Colonic mucosa (tissue), 4 donors: ENCODE results near the gene DTX3L. TPM values are rescaled to one million over a fixed set of nuclear protein-coding genes. Genes with fewer than 3 reads are reported as not detected.
A peak's percentile ranks its signal among the peaks of the same experiment; 100 is the strongest.
"Not testable (repeated sequence)": the region's sequence is repeated elsewhere in the genome, so short reads cannot be mapped to it uniquely, and the experiment has no call there.

Experiments
- DNase-seq: peaks from one replicate; pipeline ENCODE4 v3.0.0-alpha.2; 2020
- H3K27ac ChIP-seq: fragments of 200-600 bp; one replicate; pipeline ENCODE4 v1.8.0; 2021
- H3K27me3 ChIP-seq: fragments of 200-600 bp; one replicate; pipeline ENCODE4 v1.8.0; 2021
- H3K36me3 ChIP-seq: fragments of 200-600 bp; one replicate; pipeline ENCODE4 v1.8.0; 2021
- H3K4me1 ChIP-seq: fragments of 200-600 bp; one replicate; pipeline ENCODE4 v1.8.0; 2021; ENCODE audit warnings: mild to moderate bottlenecking
- H3K4me3 ChIP-seq: fragments of 200-600 bp; one replicate; pipeline ENCODE4 v1.8.0; 2021
- H3K9ac ChIP-seq, 2 donors: one replicate each; pipeline ENCODE4 v1.7.0; 2013; ENCODE audit warnings: control low read depth in 2 of 2, low read depth in 2 of 2, low read length in 2 of 2
- H3K9me3 ChIP-seq: fragments of 200-600 bp; one replicate; pipeline ENCODE4 v1.8.0; 2021
- intact Hi-C: fragments of 100-400 bp; cut with DNase I; formaldehyde crosslinking; loops from one replicate; pipeline ENCODE4 v1.14.1; 2022
- total RNA-seq, 2 donors: library from RNA; stranded (reverse); fragmentation: NEBNext Ultra II Directional in 1 of 2; extraction: Animal tissue kit (Norgen Biotek cat#: 25700) in 1 of 2; gene quantifications; one replicate each; pipeline ENCODE4 v1.2.1, GENCODE V29; 2021
- TF ChIP-seq, protein P1 (sequence below): fragments of 200-600 bp; IDR thresholded peaks from one replicate; pipeline ENCODE4 v1.8.0; 2022; ENCODE audit warnings: antibody characterized with exemption, mild to moderate bottlenecking
- donor health status: healthy.
- donor health status: DM: no; HTN: no; CAD: no.
- donor health status: DM: no; HTN: no; CAD: no.

DTX3L gene
- total RNA-seq, 2 donors from 2014 or later, result 44.0 to 46.4 TPM

DNA sequence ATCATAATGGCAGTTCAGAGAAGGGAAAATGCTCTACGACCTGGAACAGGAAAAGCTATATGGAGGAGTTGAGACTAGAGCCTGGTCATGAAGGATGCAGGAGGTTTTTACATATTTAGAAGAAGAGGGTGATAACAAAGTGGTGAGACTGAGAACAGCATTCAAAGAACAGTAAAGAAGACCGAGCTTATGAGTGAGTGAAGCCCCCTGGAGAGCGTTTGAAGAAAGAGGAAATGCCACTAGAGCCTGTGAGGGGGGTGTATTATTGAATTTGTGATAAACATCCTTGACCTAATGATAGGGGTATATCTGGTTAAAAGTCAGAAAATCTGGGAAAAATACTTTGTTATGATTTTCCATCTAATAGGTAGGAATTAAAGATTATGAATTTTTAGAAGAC is 4.2 kb upstream of the DTX3L start:
- H3K9me3 ChIP-seq, result no peaks in the 10 kb centered on the region
- no peak overlapping the region for H3K4me3 ChIP-seq
- no peak overlapping the region for H3K27ac ChIP-seq
- no peak for DNase-seq
- peaks cover 20% of the 10 kb centered on the region for H3K36me3 ChIP-seq
- intact Hi-C loops, result loop anchor here (2.0 kb wide), 1 partner anchor 119 kb away; no protein-coding TSS in a partner anchor
- H3K4me1 ChIP-seq, result no peaks in the 10 kb centered on the region
- H3K9ac ChIP-seq, result no peak overlapping the region
- TF ChIP-seq, protein P1, sequence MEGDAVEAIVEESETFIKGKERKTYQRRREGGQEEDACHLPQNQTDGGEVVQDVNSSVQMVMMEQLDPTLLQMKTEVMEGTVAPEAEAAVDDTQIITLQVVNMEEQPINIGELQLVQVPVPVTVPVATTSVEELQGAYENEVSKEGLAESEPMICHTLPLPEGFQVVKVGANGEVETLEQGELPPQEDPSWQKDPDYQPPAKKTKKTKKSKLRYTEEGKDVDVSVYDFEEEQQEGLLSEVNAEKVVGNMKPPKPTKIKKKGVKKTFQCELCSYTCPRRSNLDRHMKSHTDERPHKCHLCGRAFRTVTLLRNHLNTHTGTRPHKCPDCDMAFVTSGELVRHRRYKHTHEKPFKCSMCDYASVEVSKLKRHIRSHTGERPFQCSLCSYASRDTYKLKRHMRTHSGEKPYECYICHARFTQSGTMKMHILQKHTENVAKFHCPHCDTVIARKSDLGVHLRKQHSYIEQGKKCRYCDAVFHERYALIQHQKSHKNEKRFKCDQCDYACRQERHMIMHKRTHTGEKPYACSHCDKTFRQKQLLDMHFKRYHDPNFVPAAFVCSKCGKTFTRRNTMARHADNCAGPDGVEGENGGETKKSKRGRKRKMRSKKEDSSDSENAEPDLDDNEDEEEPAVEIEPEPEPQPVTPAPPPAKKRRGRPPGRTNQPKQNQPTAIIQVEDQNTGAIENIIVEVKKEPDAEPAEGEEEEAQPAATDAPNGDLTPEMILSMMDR, result no peak
- no peaks in the 10 kb centered on the region for H3K27me3 ChIP-seq

DNA sequence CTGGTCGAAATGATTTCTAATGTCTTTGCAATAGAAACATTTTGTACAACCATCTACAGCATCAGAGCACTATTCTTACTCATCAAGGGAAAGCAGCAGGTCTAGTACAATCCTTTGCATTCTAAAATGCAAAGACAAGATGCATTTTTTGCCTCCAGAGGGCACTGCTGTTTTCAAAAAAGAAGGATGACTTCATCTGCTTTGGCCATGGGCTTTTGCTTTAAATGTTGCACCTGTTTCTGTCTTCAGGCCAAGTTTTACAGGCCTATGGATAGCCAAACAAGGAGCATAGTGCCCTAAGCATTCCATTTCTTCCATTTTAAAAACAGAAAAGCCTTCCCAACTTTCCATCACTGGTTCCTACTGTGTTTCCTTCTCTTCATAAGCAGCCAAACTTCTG is 3.5 kb upstream of the DTX3L start:
- peak; percentile 63 for DNase-seq
- Histone ChIP-seq H3K4me1 (no peaks in the 10 kb centered on the region), H3K9ac (no peak overlapping the region), H3K27me3 (no peaks in the 10 kb centered on the region), H3K27ac (no peak overlapping the region), H3K36me3 (peaks cover 18% of the 10 kb centered on the region), H3K9me3 (no peaks in the 10 kb centered on the region), H3K4me3 (no peak overlapping the region)
- TF ChIP-seq, protein P1, result peak; percentile 43
- intact Hi-C loops, result loop anchor here (2.0 kb wide), 1 partner anchor 118 kb away; no protein-coding TSS in a partner anchor

DNA sequence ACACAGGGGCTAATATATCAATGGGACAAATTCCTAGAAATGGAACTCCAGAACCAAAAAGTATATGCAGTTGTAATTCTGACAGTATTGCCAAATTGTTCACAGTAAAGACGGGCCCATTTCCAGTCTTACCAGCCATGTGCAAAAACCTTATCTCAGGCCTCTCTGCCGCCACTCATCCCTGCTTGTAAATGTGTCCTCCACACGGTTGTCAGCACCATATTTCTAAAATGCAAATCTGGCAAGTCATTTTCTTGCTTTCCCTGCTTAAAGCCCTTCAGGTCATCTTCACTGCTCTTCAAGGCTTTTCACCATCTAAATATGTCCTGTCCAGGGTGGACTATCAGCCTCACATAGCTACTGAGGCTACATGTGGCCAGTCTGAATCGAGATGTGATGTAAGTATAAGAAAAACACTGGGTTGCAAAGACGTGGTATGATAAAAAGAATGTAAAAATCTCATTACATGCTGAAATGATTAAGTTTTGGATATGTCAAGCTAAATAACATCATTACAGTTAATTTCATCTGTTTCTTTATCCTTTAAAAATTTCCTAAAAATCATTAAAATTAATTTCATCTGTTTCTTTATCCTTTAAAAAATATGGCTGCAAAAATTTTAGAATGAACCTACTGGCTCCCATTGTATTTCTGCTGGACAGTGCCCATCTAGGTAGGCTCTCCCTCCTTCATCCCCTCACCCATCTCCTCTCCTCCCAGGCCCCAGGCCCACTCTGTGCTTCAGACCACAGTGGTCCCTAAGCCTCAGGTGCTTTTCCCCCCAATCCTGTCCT is 1.0 kb upstream of the DTX3L start:
- intact Hi-C loops, result no loop called here

GRCh38 chr3:122563717-122564025 is 467 bp upstream of the DTX3L start:
- Histone ChIP-seq H3K4me3 (peak overlapping the region; percentile 66), H3K27ac (peak overlapping the region; percentile 94), H3K36me3 (peaks cover 7% of the 10 kb centered on the region), H3K9ac (peak overlapping the region; percentile 76 to 94), H3K27me3 (no peaks in the 10 kb centered on the region), H3K4me1 (no peaks in the 10 kb centered on the region), H3K9me3 (no peaks in the 10 kb centered on the region)
- TF ChIP-seq, protein P1, result no peak
- intact Hi-C loops, result no loop called here
- peak; percentile 29 for DNase-seq

More for the DNA sequence above, 1.0 kb upstream of the DTX3L start:
- no peak for DNase-seq
- Histone ChIP-seq H3K36me3 (peaks cover 10% of the 10 kb centered on the region), H3K9ac (peak overlapping the region; percentile 76 to 94), H3K9me3 (no peaks in the 10 kb centered on the region), H3K4me1 (no peaks in the 10 kb centered on the region), H3K4me3 (peak overlapping the region; percentile 66), H3K27me3 (no peaks in the 10 kb centered on the region), H3K27ac (peak overlapping the region; percentile 94)
- TF ChIP-seq, protein P1, result no peak

DNA sequence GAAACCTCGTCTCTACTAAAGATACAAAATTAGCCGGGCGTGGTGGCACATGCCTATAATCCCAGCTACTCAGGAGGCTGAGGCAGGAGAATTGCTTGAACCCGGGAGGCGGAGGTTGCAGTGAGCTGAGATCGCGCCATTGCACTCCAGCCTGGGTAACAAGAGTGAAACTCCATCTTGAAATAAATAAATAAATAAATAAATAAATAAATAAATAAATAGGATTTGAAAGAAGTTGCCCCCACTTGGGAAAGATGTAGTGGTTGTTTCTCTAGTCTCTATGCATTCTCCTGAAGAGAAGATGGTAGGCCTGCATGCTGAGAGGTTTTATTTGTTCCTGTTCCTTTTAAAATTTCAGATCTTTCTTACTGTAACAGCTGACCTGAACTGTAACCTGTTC is 4.0 kb downstream of the DTX3L start:
- DNase-seq, H3K4me1 ChIP-seq, H3K9me3 ChIP-seq, H3K4me3 ChIP-seq, intact Hi-C loops, H3K27me3 ChIP-seq, H3K9ac ChIP-seq, H3K27ac ChIP-seq: not testable (repeated sequence)
- H3K36me3 ChIP-seq, result peaks cover 17% of the 10 kb centered on the region

DNA sequence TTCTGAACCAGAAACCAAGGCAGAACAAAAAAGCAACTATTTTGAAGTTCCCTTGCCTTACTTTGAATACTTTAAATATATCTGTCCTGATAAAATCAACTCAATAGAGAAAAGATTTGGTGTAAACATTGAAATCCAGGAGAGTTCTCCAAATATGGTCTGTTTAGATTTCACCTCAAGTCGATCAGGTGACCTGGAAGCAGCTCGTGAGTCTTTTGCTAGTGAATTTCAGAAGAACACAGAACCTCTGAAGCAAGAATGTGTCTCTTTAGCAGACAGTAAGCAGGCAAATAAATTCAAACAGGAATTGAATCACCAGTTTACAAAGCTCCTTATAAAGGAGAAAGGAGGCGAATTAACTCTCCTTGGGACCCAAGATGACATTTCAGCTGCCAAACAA is 4.6 kb downstream of the DTX3L start:
- TF ChIP-seq, protein P1, result no peak
- DNase-seq, result no peak
- peaks cover 17% of the 10 kb centered on the region for H3K36me3 ChIP-seq
- H3K27ac ChIP-seq, result no peak overlapping the region
- H3K9me3 ChIP-seq, result no peaks in the 10 kb centered on the region
- H3K4me1 ChIP-seq, result no peaks in the 10 kb centered on the region
- H3K4me3 ChIP-seq, result no peak overlapping the region
- no peaks in the 10 kb centered on the region for H3K27me3 ChIP-seq
- intact Hi-C loops, result no loop called here
- no peak overlapping the region for H3K9ac ChIP-seq
